Vagina (tissue), 2 donors: ENCODE data around the gene SHROOM2. TPM values are rescaled to one million over a fixed set of nuclear protein-coding genes. Genes with fewer than 3 reads are reported as not detected.

Experiments used
- DNase-seq, 2 donors: peaks; one replicate each; pipeline ENCODE4 v3.0.0-alpha.2; 2017; ENCODE audit errors: extremely low spot score in 2 of 2
- H3K27ac ChIP-seq: fragments of 200-600 bp; sonication (generic); one replicate; pipeline ENCODE4 v1.5.1; 2019
- H3K27me3 ChIP-seq: fragments of 200-600 bp; sonication (generic); one replicate; pipeline ENCODE4 v1.5.1; 2019
- H3K36me3 ChIP-seq, 2 donors: fragments of 200-600 bp; sonication (generic); one replicate each; pipeline ENCODE4 v1.5.1; 2017 to 2019
- H3K4me1 ChIP-seq: fragments of 200-600 bp; sonication (generic); one replicate; pipeline ENCODE4 v1.5.1; 2019
- H3K4me3 ChIP-seq, 2 donors: fragments of 200-600 bp; sonication (generic); 1 replicate in 1 of 2; 2 replicates in 1 of 2; pipeline ENCODE4 v1.5.1; 2016 to 2019
- H3K9me3 ChIP-seq: fragments of 200-600 bp; sonication (generic); one replicate; pipeline ENCODE4 v1.5.1; 2019
- POLR2A ChIP-seq, 2 donors: fragments of 450-650 bp; IDR thresholded peaks; one replicate each; pipeline ENCODE4 v1.6.1; 2017; ENCODE audit warnings: antibody characterized with exemption in 2 of 2, mild to moderate bottlenecking in 2 of 2, moderate library complexity in 2 of 2
- POLR2AphosphoS5 ChIP-seq, 2 donors: sonication (generic); formaldehyde crosslinking; IDR thresholded peaks; one replicate each; pipeline ENCODE4 v1.9.0; 2017; ENCODE audit warnings: antibody characterized with exemption in 2 of 2, mild to moderate bottlenecking in 2 of 2, low read depth in 1 of 2; ENCODE audit not compliant: insufficient read depth in 1 of 2
- intact Hi-C: fragments of 100-400 bp; cut with DNase I; formaldehyde crosslinking; loops from one replicate; pipeline ENCODE4 v1.15.1; 2023
- total RNA-seq: library from RNA; depleted of rRNA; stranded (reverse); fragments of >200 nt; gene quantifications from one replicate; pipeline ENCODE4 v1.2.3, GENCODE V29; 2016
- TF ChIP-seq, protein P1 (sequence below), 3 experiments: fragments of 450-650 bp in 2 of 3; fragments of 200-600 bp in 1 of 3; sonication (generic) in 1 of 3; IDR thresholded peaks; one replicate each; pipeline ENCODE4 v1.5.1; 2017 to 2019; ENCODE audit warnings: antibody characterized with exemption in 3 of 3, mild to moderate bottlenecking in 2 of 3, moderate library complexity in 2 of 3

SHROOM2 gene
- total RNA-seq, 1 donor from 2014 or later, result 8.8 TPM

DNA sequence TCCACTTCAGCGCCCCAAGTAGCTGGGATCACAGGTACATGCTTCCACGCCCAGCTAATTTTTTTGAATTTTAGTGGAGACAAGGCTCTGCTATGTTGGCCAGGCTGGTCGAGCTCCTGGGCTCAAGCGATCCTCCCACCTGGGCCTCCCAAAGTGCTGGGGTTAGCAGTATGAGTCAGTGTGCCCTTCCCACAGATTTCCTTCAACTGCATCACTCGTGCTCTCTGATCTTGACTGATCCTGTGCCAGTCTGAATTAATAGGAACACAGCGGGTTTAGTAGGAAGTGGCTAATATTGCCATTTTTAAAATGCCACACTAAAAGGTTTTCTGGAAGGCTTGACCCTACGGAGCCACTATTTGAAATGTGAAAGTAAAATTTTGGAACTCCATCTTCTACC, 4.3 kb upstream of the SHROOM2 start:
- Histone ChIP-seq H3K4me1 (no peaks in the 10 kb centered on the region), H3K36me3 (no peaks in the 10 kb centered on the region), H3K27ac (no peak overlapping the region), H3K27me3 (no peaks in the 10 kb centered on the region), H3K9me3 (no peaks in the 10 kb centered on the region), H3K4me3 (no peak overlapping the region)
- TF ChIP-seq POLR2AphosphoS5 (IDR thresholded peaks at IDR 0.05; ENCODE audit: insufficient read depth in 1 of 2, low read depth in 1 of 2) (no peak), POLR2A (IDR thresholded peaks at IDR 0.05) (no peak)
- TF ChIP-seq, protein P1, sequence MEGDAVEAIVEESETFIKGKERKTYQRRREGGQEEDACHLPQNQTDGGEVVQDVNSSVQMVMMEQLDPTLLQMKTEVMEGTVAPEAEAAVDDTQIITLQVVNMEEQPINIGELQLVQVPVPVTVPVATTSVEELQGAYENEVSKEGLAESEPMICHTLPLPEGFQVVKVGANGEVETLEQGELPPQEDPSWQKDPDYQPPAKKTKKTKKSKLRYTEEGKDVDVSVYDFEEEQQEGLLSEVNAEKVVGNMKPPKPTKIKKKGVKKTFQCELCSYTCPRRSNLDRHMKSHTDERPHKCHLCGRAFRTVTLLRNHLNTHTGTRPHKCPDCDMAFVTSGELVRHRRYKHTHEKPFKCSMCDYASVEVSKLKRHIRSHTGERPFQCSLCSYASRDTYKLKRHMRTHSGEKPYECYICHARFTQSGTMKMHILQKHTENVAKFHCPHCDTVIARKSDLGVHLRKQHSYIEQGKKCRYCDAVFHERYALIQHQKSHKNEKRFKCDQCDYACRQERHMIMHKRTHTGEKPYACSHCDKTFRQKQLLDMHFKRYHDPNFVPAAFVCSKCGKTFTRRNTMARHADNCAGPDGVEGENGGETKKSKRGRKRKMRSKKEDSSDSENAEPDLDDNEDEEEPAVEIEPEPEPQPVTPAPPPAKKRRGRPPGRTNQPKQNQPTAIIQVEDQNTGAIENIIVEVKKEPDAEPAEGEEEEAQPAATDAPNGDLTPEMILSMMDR (IDR thresholded peaks at IDR 0.05), result no peak
- intact Hi-C loops, result no loop called here
- no peak for DNase-seq

DNA sequence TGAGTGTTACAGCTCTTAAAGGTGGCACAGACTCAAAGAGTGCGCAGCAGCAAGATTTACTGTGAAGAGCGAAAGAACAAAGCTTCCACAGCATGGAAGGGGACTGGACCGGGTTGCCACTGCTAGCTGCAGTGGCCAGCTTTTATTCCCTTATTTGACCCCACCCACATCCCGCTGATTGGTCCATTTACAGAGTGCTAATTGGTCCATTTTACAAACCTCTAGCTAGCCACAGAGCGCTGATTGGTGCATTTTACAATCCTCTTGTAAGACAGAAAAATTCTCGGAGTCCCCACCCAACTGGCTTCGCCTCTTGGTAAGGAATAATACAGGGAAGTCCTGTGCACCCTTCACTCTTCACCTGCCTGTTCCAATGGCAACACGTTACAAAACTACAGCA, 1.9 kb upstream of the SHROOM2 start:
- no peaks in the 10 kb centered on the region for H3K4me1 ChIP-seq
- H3K27ac ChIP-seq, result no peak overlapping the region
- H3K36me3 ChIP-seq, result no peaks in the 10 kb centered on the region
- DNase-seq, result no peak
- intact Hi-C loops, result no loop called here
- no peak overlapping the region for H3K4me3 ChIP-seq
- no peaks in the 10 kb centered on the region for H3K27me3 ChIP-seq
- no peaks in the 10 kb centered on the region for H3K9me3 ChIP-seq
- TF ChIP-seq, protein P1 (IDR thresholded peaks at IDR 0.05), result no peak
- TF ChIP-seq POLR2AphosphoS5 (IDR thresholded peaks at IDR 0.05; ENCODE audit: insufficient read depth in 1 of 2, low read depth in 1 of 2) (no peak), POLR2A (IDR thresholded peaks at IDR 0.05) (no peak)

DNA sequence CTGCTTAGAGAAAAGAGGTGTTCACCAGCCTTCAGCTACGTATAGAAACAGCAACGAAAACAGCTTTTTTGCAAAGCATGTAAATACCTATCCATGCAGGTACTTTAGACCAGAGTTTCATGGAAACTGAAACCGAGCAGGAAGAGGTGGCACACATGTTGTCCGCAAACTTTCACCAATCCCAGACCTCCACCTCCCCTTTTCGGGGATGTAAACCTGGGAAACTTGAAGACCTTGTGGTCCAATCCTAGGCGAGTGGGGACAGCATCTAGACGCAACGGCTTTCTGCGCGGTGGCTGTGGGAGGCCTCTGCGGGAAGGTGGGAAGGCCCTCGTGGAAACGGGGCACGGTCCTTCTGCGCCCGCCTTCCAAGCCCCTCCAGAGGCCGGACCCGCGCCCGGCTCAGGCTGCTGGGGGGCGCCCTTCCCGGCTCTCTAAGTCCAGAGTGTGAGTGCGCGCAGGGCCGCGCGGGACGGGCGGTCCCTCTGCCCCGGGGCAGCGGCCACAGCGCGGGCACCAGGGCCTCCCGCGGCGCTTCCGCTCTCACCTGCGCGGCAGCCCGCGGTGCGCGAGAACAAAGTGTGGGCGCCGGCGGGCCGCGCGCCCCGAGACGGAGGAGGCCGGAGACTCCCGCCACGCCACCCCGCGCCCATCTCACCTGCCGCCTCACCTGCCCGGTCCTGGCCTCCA, 830 bp upstream of the SHROOM2 start:
- DNase-seq, result no peak
- no peaks in the 10 kb centered on the region for H3K27me3 ChIP-seq
- H3K9me3 ChIP-seq, result no peaks in the 10 kb centered on the region
- H3K36me3 ChIP-seq, result no peaks in the 10 kb centered on the region
- no peaks in the 10 kb centered on the region for H3K4me1 ChIP-seq
- intact Hi-C loops, result no loop called here
- TF ChIP-seq, protein P1 (IDR thresholded peaks at IDR 0.05), result no peak
- TF ChIP-seq POLR2AphosphoS5 (IDR thresholded peaks at IDR 0.05; ENCODE audit: insufficient read depth in 1 of 2, low read depth in 1 of 2) (no peak), POLR2A (IDR thresholded peaks at IDR 0.05) (no peak)
- H3K4me3 ChIP-seq, result peak overlapping the region; percentile 46 to 52
- H3K27ac ChIP-seq, result no peak overlapping the region

DNA sequence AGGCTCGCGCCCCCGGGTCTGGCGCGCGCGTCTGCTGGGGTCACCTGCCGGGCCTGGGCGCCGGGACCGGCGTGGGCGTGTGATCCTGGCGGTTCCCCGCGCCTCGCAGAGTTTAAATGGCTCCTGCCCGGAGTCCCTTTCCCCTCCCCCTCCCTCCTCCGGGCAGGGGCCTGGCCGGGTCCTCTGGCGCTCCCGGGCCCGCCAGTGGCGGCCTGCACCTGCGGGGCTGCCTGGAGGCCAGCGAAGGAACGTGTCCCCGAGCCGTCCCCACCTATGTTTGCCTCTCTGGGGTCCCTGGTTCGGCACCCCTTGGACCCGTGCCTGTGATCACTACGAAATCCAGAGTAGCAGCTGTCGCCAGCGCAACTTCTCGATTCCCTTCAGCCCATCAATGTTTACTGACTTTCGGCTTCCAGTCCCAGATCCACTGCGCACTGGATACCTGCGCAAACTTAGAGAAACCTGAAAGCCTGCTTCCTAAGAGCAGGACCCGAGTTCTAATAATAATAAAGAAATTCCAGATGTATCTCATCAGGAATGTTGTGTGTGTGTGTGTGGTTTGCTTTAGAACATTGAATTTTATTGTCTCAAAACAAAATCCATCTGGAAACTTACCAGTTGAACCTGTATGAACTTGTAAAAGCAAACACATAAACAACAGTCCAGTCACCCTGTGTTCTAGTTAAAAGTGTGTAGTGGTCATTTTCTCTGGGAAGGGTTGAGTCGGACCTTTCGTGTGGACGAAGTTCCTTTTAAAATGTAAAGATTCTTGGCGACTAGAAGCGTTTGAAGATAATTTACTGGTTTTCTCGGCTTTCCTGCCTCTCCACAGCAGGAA, 788 bp downstream of the SHROOM2 start:
- H3K27me3 ChIP-seq, result no peaks in the 10 kb centered on the region
- H3K36me3 ChIP-seq, result no peaks in the 10 kb centered on the region
- intact Hi-C loops, result no loop called here
- no peaks in the 10 kb centered on the region for H3K9me3 ChIP-seq
- H3K27ac ChIP-seq, result peak overlapping the region; percentile 20
- no peak for TF ChIP-seq POLR2A (IDR thresholded peaks at IDR 0.05)
- TF ChIP-seq, protein P1 (IDR thresholded peaks at IDR 0.05), result no peak
- TF ChIP-seq POLR2AphosphoS5 (IDR thresholded peaks at IDR 0.05; ENCODE audit: insufficient read depth in 1 of 2, low read depth in 1 of 2), result no peak
- H3K4me1 ChIP-seq, result no peaks in the 10 kb centered on the region
- DNase-seq, result no peak
- peak overlapping the region; percentile 46 to 52 for H3K4me3 ChIP-seq

DNA sequence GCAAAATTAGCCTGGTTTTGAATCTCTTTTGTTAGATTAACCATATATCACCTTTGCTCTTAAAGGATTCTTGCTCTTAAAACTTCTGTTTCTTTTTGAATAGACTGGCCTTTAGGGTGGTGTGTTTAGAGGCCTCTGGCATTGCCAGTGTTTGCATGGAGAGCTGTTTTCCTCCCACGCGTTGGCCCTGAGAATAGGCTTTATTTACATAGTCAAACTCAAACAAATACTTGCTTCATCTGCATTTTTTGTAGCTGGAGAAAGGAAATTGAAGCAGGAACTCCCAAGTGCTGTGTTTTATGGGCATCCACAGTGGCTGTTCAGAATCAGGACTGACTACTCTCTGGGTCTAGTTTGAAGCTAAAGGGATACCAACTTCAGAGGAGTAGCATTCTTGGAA, 2.7 kb downstream of the SHROOM2 start:
- no peak for DNase-seq
- no peaks in the 10 kb centered on the region for H3K4me1 ChIP-seq
- H3K27me3 ChIP-seq, result no peaks in the 10 kb centered on the region
- no peak overlapping the region for H3K27ac ChIP-seq
- no peak for TF ChIP-seq POLR2AphosphoS5 (IDR thresholded peaks at IDR 0.05; ENCODE audit: insufficient read depth in 1 of 2, low read depth in 1 of 2)
- TF ChIP-seq POLR2A (IDR thresholded peaks at IDR 0.05), result no peak
- TF ChIP-seq, protein P1 (IDR thresholded peaks at IDR 0.05), result no peak
- intact Hi-C loops, result no loop called here
- no peaks in the 10 kb centered on the region for H3K9me3 ChIP-seq
- no peak overlapping the region for H3K4me3 ChIP-seq
- no peaks in the 10 kb centered on the region for H3K36me3 ChIP-seq
